ENCODE measurements around the gene SLC17A3.

Gene SLC17A3, protein sequence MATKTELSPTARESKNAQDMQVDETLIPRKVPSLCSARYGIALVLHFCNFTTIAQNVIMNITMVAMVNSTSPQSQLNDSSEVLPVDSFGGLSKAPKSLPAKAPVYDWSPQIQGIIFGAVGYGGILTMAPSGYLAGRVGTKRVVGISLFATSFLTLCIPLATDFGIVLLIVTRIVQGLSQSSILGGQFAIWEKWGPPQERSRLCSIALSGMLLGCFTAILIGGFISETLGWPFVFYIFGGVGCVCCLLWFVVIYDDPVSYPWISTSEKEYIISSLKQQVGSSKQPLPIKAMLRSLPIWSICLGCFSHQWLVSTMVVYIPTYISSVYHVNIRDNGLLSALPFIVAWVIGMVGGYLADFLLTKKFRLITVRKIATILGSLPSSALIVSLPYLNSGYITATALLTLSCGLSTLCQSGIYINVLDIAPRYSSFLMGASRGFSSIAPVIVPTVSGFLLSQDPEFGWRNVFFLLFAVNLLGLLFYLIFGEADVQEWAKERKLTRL

DNA sequence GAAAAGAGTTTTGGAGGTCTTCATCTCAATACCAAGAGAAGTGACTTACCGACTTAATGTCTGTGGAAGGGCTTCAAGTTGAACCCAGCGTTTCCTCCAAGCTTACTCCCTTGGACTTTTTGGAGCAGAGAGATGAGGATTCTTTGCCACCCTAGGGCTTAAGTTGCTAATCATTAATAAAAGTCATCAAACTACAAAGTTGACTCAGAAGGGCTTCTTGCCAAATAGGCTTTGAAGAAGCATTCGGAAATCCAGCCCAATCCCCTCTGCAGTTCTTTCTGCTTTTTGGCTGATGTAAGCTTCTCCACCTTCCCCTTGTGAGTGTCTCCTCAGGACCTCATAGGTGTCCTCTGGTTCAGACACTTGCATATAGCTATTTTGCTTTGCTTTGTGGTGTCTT lies at the start of gene SLC17A3:
TSS of gene SLC17A3 (minus strand) at position 126 of the 400 bp plus-strand sequence. CDS start 5,856 bp downstream, outside the sequence.
- FAIRE-seq: no peak
- DNase-seq (ENCODE audit: low spot score): no peak

DNA sequence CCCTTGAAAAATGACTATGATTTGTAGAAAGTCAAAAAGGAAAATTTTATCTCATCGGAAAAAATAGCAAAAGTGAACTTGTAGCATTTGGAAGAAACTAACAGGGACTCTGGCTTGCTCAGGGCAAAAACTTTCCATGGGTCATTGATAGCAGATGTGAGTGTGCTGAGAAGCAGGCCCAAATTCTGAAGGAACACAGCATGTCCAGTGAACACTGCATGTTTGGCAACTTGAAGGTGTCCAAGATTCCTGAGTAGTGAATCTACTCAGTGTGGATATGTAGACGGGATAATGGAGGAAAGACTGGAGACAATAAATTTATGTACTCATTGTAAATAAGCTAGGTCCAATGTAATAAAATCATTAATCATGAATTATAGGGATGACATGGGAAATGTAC lies 48.3 kb upstream of the SLC17A3 start:
- DNase-seq (ENCODE audit: low spot score): no peak
- no peak for FAIRE-seq

DNA sequence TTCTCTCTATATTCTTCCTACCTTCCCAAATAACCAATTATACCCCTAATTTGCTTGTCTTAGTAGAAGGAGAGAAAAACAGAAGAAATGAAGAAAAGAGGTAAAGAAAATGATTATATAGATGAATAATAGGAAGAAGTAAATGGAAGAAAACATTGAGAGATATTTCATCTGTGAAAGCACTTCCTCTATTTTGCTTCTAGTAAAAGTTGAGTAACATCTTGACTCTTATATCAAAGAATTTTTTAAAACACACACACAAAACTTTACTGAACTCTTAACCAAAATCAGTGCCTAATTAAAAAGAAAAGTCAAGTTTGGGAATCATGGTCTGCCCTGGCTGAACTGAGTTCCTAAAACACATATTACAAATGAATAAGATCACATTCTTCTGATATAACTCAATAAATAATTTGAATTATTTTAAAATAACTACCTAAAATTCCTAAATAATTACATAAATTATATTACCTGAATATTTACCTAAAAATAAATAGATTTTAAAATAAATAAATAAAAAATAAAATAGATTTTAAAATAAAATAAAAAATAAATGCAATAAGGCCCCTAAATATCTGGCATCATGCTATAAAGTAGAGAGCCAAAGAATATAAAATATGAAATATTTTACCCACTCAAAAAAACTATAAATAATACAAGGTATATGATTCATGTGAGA lies 47.6 kb upstream of the SLC17A3 start:
- DNase-seq (ENCODE audit: low spot score) (no peak), FAIRE-seq (no peak)

DNA sequence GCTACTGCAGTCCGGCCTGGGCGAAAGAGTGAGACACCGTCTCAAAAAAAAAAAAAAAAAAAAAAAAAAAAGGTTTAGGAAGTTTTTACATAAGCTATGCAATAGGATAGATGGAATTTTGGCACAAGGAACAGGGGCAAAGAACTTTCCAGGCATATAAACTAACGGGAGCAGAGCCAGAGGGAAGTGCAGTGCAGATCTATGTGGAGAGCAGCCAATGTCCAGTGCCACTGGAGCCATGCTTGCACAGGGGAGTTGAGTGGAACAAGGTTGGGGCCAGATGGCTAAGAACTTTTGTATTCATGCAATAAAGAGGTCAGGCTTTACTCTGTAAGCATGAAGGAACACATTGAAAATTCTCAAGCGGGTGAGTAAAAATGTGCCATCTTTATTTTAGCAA lies 45.6 kb upstream of the SLC17A3 start:
- FAIRE-seq: no peak
- DNase-seq (ENCODE audit: low spot score): no peak

DNA sequence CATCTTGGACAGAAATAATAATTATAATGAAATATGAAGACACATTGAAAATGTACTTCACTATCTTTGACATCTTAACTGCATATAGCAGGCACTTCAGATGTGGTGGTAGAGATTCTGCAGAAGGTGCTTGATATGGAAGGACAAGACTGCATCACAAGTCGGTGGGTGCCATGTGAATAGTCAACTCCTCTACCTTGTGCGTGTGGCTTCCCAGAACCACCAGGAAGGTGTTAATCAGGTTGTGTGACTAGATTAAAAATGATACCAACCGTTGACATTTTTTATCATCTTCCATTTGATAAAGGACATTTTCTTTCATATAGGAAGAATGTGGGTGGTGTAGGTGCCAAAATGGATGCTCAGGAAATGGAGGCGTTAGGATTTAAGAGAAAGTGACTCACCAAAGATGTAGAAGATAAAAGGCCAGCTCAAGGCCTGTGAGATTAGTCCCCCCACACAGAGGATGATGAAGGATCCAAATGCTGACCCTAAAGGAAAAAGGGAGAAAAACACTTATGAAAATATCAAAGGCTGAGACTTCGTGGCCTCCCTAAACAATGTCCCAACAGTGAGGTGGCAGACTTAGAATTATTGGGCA lies 44.1 kb upstream of the SLC17A3 start:
- FAIRE-seq: no peak

DNA sequence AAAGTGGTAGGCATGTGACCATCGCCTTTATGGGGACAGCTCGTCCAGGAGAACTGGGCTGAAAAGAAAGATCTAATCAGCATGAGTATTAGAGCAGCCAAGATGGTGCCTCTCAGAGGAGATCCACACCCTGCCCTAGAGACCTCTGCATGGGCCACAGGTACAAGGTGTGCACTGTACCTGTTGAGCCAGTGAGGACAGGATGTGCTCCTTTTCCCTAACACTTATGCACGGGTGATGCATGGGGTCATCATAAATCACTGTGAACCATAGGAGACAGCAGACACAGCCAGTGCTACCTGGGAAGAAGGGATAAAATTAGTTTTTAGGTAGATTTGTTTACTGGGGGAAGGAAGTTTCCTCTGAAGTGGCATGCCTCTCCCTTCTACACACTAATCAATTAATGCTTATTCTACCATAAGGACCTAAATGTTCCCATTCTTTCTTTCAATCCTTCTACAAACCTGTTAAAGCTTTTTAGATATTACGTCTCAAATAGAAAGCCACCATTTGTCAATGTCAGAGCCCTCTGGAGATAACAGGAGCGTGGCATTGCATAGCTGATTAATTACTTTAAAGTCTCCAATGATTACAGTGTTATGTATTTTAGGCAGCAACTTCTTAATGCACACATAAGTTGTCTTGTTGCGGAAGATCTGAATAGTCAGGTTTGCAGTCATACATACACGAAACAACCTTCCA lies 42.9 kb upstream of the SLC17A3 start:
- no peak for DNase-seq (ENCODE audit: low spot score)
- no peak for FAIRE-seq

More for the DNA sequence above, 44.1 kb upstream of the SLC17A3 start:
- no peak for DNase-seq (ENCODE audit: low spot score)

DNA sequence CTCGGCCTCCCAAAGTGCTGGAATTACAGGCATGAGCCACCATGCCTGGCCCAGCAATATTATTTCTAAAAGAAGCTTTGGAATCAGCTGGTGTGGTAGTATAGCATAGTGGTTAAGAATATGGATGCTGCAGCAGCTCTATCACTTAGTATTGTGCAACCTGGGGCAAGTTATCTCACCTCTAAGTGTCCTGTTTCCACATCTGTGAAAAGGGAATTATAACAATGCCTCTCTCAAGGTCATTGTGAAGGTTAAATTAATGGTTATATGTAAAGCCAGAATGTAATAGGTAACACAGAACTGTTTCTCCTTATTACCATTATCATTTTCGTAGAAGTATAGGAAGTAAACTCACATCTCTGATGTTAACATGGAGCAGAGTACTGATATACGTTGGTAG lies 42.3 kb upstream of the SLC17A3 start:
- no peak for FAIRE-seq
- no peak for DNase-seq (ENCODE audit: low spot score)

DNA sequence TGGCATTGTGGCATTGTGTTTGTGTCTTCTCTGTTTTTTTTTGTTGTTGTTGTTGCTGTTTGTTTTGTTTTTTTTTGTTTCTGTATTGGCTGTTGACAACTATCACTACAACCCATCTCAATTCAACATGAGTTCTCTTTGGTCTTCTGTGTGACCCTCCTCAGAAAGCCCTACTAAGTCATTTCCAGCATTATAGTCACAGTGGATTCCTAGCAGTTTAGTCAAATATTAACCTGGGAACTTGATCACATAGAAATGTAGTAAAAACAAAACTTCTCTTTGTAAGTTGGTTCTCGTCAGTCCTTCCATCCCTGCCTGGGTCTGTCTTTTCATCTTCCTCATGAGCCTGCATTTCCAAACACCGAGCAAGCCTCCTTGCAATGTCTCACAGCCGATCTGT lies 39.7 kb upstream of the SLC17A3 start:
- no peak for FAIRE-seq
- no peak for DNase-seq (ENCODE audit: low spot score)

DNA sequence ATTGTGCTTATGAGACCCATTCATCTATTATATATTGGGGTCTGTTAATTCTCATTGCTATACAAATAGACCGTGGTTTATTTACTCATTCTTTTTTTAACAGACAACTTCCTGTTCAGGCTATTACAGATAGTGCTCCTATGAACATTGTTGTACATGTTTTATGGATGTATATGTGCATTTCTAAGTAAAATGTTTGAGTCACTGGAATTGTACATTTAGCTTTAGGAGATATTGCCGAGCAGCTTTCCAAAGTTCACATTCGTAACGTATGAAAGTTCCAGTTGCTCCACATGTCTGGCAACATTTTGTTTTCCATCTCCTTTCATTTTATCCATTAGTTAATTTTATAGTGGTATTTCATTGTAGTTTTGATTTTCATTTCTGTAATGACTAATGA lies 37.3 kb upstream of the SLC17A3 start:
- DNase-seq (ENCODE audit: low spot score) (no peak), FAIRE-seq (no peak)

DNA sequence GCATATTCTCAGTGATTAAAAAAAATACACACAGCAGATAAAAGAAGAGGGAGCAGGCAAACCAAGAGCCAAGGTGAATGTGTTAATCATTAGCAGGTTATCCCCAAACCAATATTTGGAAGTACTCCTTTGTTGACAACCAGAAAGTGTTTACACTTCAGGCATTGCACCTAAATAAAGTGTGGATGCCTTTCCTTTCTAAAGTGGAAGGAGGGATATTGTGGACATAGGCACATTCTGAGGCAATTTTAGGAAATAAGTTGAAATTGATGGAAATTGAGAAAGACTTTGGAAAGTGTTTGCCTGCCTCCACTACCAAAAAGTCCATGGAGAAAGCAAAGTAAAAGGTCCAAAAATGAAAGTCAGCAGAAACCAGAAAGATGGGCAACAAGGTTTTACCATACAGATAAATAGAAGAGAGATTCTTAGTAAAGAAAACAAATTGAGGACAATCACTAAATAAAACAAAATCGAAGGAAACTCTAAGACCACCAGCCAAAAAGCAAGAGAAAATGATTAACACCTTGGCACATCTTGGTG lies 33.5 kb upstream of the SLC17A3 start:
- FAIRE-seq (no peak), DNase-seq (ENCODE audit: low spot score) (no peak)

DNA sequence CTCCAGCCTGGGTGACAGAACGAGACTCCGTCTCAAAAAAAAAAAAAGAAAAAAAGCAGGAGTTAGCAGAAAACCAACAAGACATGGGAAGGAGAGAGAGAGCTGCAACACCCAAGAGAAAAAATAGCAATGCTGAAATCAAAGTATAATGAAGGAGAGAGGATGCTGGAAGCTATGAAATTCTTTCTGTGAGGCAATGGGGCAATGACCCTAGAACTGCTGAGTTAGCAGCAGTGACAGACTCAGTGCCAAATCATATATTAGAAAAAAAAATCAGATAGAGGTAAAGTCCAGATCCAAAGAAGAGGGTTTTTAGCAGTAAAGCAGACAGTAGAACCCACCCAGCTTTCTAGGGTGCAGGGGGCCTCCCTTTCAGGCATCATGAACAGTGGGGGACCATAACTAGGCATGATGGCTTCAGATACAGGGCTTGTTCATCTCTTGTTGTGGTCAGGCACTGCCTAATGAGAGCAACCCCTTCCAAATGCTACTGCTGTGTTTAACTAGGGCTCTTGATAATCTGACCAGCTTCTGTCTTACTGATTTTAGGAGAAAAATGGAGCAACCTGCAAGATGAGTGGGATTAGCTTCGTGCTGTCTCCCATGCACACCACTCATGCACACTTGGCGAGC lies 29.5 kb upstream of the SLC17A3 start:
- DNase-seq (ENCODE audit: low spot score): no peak
- FAIRE-seq: no peak

DNA sequence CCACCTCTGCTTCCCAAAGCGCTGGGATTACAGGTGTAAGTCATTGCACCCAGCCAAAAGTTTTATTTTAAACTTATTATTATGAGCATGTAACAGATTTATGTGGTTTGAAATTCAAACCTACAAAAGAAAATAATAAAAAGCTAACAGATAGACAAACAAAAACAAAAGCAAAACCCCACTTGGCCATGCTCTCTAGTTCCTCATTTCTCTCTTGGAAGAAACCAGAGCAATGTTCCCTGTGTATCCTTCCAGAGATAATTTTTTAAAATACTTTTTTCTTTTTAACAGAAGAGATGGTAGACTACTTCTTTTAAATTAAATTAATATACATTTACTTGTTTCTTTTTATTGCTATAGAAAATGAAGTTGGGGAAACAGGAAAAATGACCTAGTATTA lies 28.0 kb upstream of the SLC17A3 start:
- FAIRE-seq (no peak), DNase-seq (ENCODE audit: low spot score) (no peak)

DNA sequence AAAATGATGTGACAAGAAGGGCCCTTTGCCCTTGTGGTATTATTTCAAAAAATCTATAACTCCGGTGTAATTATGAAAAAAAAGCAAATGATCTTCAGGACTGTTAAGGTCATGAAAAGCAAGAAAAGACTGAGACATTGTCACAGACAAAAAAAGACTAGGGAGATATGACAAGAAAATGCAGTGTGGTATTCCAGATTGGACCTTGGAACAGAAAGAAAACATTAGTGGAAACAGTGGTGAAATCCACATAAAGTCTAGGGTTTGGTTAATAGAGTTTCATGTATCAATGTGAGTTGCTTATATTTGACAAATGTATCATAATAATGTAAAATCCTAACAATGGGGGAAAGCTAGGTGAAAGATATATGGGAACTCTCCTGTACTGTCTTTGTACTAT lies 26.8 kb upstream of the SLC17A3 start:
- FAIRE-seq (no peak), DNase-seq (ENCODE audit: low spot score) (no peak)

DNA sequence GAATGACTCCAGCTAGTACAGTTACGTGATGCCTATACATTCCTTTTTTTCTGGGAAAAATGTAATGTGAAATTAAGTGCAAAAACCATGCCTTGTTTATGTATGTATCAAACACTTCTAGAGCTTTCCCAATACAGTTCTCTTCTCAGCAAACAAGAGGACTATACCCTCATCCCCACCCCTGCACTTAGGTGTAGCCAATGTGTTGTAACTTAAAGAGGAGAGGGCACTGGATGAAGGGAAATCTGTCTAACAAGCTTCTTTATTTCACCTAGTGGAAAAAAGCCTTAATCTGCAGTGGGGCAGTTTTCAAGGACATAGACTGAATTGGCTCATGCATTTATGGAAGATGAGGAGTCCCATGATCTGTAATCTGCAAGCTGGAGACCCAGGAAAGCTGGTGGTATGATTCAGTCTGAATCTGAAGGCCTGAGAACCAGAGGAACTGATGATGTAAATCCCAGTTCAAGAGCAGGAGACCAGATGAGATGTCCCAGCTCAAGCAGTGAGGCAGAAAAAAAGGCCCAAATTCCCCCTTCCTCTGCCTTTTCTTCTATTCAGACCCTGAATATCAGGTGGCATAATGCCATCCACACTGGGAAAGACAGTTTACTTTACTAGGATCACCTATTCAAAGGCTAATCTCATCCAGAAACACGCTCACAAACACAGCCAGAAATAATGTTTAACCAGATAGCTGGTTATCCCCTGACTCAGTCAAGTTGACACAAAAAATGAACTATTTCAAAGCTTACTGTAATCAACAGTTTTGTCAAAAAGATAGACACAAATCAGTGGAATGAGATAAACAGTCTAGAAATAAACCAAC lies 25.8 kb upstream of the SLC17A3 start:
- no peak for DNase-seq (ENCODE audit: low spot score)
- FAIRE-seq: no peak

DNA sequence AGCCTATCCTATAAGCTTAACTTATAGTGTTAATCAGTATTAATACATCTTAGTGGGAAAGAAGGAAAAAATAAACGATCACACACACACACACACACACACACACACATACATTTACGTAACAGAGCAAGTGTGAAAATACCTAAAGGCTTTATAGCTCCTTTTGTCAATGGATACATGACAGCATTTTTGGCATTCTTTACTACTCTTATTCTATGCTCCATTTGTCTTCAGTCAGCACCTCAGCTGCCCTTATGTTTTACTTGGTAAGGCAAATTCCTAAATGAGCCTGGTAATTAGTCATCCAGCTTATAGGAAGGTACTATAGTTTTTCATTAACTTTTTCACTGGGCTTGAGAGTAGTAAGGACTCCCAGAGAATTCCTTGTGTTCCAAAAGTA lies 25.1 kb upstream of the SLC17A3 start:
- DNase-seq (ENCODE audit: low spot score): no peak
- no peak for FAIRE-seq

DNA sequence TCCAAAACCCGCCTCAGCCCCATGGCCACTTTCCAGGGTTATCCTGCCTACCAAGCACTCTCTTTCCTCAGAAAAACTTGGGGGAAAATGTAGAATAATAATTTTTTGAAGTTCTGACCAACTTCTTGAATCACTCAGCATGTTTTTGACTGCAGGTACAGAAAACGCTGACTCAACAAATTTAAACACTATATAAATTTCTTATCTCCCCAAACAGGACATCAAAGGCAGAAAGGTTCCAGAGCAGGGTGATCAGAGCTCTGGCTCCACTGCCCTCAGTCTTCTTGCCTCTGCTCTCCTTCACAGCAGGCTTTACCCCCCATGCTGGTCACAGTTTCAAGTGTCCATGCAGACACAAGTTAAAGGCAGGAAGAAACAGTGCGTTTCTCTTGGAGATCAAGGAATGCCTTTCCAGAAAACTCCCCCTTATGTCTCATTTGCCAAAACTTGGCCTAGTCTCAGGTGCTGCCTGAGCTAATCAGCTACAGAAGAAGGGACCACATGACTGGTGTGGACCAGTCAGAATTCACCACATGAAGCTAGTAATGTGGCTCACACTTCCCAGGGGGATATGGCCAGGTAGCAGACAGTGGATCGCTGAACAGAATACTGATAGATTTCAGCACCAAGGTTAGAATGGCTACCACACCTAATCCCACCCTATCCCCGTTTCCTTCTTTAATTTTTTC lies 24.4 kb upstream of the SLC17A3 start:
- no peak for FAIRE-seq

DNA sequence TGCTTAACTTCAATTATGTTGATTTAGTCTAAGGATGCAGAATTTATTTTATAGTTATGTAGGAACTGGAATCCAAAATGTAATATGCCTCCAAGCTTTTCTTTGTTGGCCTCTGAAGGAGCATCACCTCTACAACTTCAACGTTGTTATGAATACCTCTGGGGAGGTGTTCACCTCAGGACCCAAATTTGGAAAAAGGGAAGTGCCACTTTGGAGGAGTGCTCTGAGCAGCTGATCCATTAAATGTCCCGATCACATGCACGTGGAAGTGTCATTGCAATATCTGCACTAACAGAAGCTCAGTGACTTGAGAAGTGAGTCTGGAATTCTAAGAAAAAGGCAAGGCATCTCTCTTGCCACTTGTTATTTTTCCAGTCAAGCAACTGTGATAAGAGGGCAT lies 22.2 kb upstream of the SLC17A3 start:
- FAIRE-seq (no peak), DNase-seq (ENCODE audit: low spot score) (no peak)

More for the DNA sequence above, 24.4 kb upstream of the SLC17A3 start:
- no peak for DNase-seq (ENCODE audit: low spot score)

DNA sequence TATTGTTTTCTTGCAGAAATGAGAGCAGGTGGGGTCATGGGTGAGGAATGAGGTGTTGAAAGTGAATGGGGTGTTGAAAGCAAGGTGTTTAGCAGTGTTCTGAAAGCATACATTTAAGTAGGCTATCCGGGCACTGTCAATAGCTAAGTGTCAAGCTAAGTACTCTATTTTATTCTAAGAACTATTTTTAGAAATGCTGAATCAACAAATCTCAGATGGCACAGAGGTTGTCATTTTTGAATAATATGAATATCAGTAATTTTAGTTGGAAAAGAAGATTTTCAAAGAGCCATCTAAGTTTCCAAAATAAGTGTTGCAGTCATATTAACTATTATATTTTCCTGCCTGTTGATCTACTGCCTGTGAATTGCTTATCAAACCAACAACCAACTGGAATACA lies 21.7 kb upstream of the SLC17A3 start:
- DNase-seq (ENCODE audit: low spot score): no peak
- no peak for FAIRE-seq

DNA sequence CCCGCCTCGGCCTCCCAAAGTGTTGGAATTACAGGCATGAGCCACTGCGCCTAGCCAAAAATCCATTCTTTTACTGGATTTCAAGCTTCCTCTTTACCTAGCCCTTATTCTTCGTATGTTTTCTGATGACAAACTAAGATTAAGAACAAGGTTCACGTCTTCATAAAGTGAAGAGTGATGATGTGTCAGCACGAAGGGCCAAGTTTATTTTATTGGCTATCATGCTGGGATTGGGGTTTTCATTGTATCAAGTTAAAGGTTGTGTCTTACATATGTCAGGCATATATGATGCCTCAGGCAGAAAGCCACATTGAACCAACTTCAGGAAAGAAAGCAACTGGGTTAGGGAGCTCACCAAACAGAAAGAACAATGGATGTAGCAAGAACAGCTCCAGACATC lies 19.7 kb upstream of the SLC17A3 start:
- FAIRE-seq (no peak), DNase-seq (ENCODE audit: low spot score) (no peak)
